IPS-15b (cell line): ENCODE measurements around the gene DNAJC15.

ENCODE experiments used
- H3K27me3 ChIP-seq: one replicate; pipeline ENCODE4 v1.6.1; 2013; ENCODE audit warnings: low read length; ENCODE audit not compliant: control insufficient read depth, insufficient read depth
- H3K36me3 ChIP-seq: one replicate; pipeline ENCODE4 v1.6.1; 2013; ENCODE audit warnings: low read length; ENCODE audit not compliant: control insufficient read depth, insufficient read depth
- H3K4me1 ChIP-seq: one replicate; pipeline ENCODE4 v1.6.1; 2013; ENCODE audit warnings: mild to moderate bottlenecking, low read length; ENCODE audit not compliant: control insufficient read depth, insufficient read depth
- H3K4me3 ChIP-seq: one replicate; pipeline ENCODE4 v1.5.1; 2013; ENCODE audit warnings: low read depth, low read length
- H3K9ac ChIP-seq: one replicate; pipeline ENCODE4 v1.6.1; 2013; ENCODE audit warnings: low read depth, mild to moderate bottlenecking, low read length
- H3K9me3 ChIP-seq: one replicate; pipeline ENCODE4 v1.6.1; 2013; ENCODE audit warnings: mild to moderate bottlenecking, low read length; ENCODE audit not compliant: control insufficient read depth, insufficient read depth

The DNAJC15 gene

GRCh38 chr13:43006893-43007631 is 16.3 kb upstream of the DNAJC15 start:
- H3K4me1 ChIP-seq, result peaks cover 6% of the 10 kb centered on the region
- H3K9me3 ChIP-seq, result no peaks in the 10 kb centered on the region

DNA sequence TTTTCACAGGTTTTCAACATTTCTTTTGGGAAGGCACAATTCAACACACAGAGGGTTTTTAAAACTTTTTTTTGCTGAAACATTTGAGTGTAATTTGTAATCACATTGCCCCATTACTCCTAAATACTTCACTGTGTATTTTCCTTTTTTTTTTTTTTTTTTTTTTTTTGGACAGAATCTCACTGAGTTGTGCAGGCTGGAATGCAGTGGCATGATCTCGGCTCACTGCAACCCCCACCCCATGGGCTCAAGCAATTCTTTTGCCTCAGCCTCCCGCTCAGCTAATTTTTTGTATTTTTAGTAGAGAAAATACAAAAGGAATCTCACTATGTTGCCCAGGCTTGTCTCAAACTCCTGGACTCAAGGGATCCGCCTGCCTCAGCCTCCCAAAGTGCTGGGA is 14.8 kb upstream of the DNAJC15 start:
- H3K27me3 ChIP-seq, result no peaks in the 10 kb centered on the region
- H3K9me3 ChIP-seq, result no peaks in the 10 kb centered on the region
- no peak overlapping the region for H3K4me3 ChIP-seq
- peaks cover 6% of the 10 kb centered on the region for H3K4me1 ChIP-seq
- H3K36me3 ChIP-seq, result no peaks in the 10 kb centered on the region
- H3K9ac ChIP-seq, result no peak overlapping the region

More at GRCh38 chr13:43006893-43007631, 16.3 kb upstream of the DNAJC15 start:
- no peaks in the 10 kb centered on the region for H3K36me3 ChIP-seq
- H3K27me3 ChIP-seq, result no peaks in the 10 kb centered on the region
- H3K9ac ChIP-seq, result no peak overlapping the region
- H3K4me3 ChIP-seq, result no peak overlapping the region

GRCh38 chr13:43009506-43009905 is 13.9 kb upstream of the DNAJC15 start:
- peaks cover 6% of the 10 kb centered on the region for H3K4me1 ChIP-seq
- H3K36me3 ChIP-seq, result no peaks in the 10 kb centered on the region
- no peak overlapping the region for H3K9ac ChIP-seq
- H3K9me3 ChIP-seq, result no peaks in the 10 kb centered on the region
- H3K4me3 ChIP-seq, result no peak overlapping the region
- H3K27me3 ChIP-seq, result no peaks in the 10 kb centered on the region

GRCh38 chr13:43014162-43014561 is 9.2 kb upstream of the DNAJC15 start:
- no peaks in the 10 kb centered on the region for H3K9me3 ChIP-seq
- H3K36me3 ChIP-seq, result no peaks in the 10 kb centered on the region
- no peak overlapping the region for H3K4me3 ChIP-seq
- no peaks in the 10 kb centered on the region for H3K27me3 ChIP-seq
- no peak overlapping the region for H3K9ac ChIP-seq
- H3K4me1 ChIP-seq, result no peaks in the 10 kb centered on the region

- Histone ChIP-seq H3K4me3 (no peak overlapping the region), H3K9ac (no peak overlapping the region), H3K36me3 (no peaks in the 10 kb centered on the region), H3K27me3 (no peaks in the 10 kb centered on the region), H3K4me1 (no peaks in the 10 kb centered on the region), H3K9me3 (no peaks in the 10 kb centered on the region)
Observed at GRCh38 chr13:43016226-43016625, 7.2 kb upstream of the DNAJC15 start.

- Histone ChIP-seq H3K27me3 (no peaks in the 10 kb centered on the region), H3K4me3 (no peak overlapping the region), H3K4me1 (peaks cover 4% of the 10 kb centered on the region), H3K9me3 (no peaks in the 10 kb centered on the region), H3K36me3 (no peaks in the 10 kb centered on the region), H3K9ac (no peak overlapping the region)
Observed at GRCh38 chr13:43019811-43020210, 3.6 kb upstream of the DNAJC15 start.

GRCh38 chr13:43020794-43021193 is 2.6 kb upstream of the DNAJC15 start:
- H3K36me3 ChIP-seq, result no peaks in the 10 kb centered on the region
- no peaks in the 10 kb centered on the region for H3K9me3 ChIP-seq
- peaks cover 4% of the 10 kb centered on the region for H3K4me1 ChIP-seq
- H3K27me3 ChIP-seq, result no peaks in the 10 kb centered on the region
- H3K9ac ChIP-seq, result no peak overlapping the region
- no peak overlapping the region for H3K4me3 ChIP-seq

GRCh38 chr13:43021926-43022670 is 1.3 kb upstream of the DNAJC15 start:
- H3K9me3 ChIP-seq, result no peaks in the 10 kb centered on the region
- H3K4me1 ChIP-seq, result peaks cover 4% of the 10 kb centered on the region
- H3K9ac ChIP-seq, result no peak overlapping the region
- H3K36me3 ChIP-seq, result no peaks in the 10 kb centered on the region
- H3K27me3 ChIP-seq, result no peaks in the 10 kb centered on the region
- no peak overlapping the region for H3K4me3 ChIP-seq

- no peaks in the 10 kb centered on the region for H3K27me3 ChIP-seq
- peak overlapping the region; percentile 85 for H3K9ac ChIP-seq
Observed at GRCh38 chr13:43022934-43023288, 475 bp upstream of the DNAJC15 start.

DNA sequence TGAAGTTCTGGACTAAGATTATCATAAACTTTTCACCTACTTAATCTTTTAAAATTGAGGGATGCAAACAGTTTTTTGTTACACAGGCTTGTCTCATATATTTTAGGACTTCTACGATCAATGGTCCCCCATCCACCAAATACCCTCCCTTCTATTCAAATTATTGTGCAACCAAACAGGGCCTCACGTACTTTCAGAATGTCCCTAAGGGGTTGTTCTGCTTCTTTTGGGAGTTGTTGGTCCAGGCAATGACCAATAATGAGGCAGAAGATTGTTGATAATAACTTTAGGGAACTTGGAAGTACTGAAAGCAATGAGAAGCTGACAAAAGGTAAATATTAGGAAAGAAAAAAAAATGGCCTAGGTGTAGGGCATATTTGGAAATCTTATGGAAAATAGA is 2.9 kb downstream of the DNAJC15 start:
- H3K27me3 ChIP-seq, result no peaks in the 10 kb centered on the region

More at GRCh38 chr13:43022934-43023288, 475 bp upstream of the DNAJC15 start:
- peaks cover 4% of the 10 kb centered on the region for H3K4me1 ChIP-seq
- no peaks in the 10 kb centered on the region for H3K9me3 ChIP-seq
- no peaks in the 10 kb centered on the region for H3K36me3 ChIP-seq
- H3K4me3 ChIP-seq, result peak overlapping the region; percentile 87

DNA sequence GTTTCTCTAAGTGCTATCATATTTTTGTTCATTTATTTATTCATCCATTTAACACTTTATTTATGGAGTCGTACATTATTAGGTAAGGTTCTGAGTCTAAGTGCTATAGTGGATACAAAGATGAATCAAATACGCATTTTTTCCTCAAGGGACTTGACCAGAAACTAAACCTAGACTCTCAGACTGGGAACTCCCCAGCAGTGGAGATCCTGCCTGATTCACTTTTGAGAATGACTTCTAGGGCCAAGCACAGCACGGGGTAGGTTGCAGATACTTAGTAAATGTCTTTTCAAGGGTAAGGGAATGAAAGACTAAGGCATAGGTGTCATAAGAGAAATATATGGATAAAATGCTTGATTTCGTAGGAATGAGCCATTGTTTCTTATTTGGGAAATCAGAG is 7.2 kb downstream of the DNAJC15 start:
- H3K9ac ChIP-seq, result no peak overlapping the region
- no peak overlapping the region for H3K4me3 ChIP-seq
- H3K36me3 ChIP-seq, result no peaks in the 10 kb centered on the region
- no peaks in the 10 kb centered on the region for H3K9me3 ChIP-seq
- no peaks in the 10 kb centered on the region for H3K27me3 ChIP-seq
- no peaks in the 10 kb centered on the region for H3K4me1 ChIP-seq

More for the DNA sequence above, 2.9 kb downstream of the DNAJC15 start:
- Histone ChIP-seq H3K36me3 (no peaks in the 10 kb centered on the region), H3K4me3 (no peak overlapping the region), H3K9me3 (no peaks in the 10 kb centered on the region), H3K4me1 (peaks cover 4% of the 10 kb centered on the region), H3K9ac (no peak overlapping the region)

DNA sequence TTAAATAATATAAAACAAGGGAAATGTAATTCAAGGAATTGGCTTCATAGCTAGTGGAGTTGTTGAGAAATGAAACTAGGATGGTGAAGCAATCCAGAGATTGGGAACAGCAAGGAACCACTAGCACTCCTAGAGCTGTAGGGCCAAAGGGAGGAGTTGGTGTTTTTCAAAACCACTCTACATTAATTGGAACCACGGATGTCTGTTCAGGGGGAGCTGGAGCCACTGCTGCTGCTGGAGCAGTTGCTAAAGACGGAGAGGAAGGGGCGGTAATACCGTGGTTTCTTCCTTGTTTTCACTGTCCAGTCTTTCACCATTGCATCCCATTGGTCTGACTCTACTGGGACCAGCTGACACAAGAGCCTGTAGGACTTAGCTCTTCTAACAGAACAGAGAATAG is 8.5 kb downstream of the DNAJC15 start:
- H3K4me1 ChIP-seq, result no peaks in the 10 kb centered on the region

More for the DNA sequence above, 8.5 kb downstream of the DNAJC15 start:
- Histone ChIP-seq H3K9ac (no peak overlapping the region), H3K36me3 (no peaks in the 10 kb centered on the region), H3K9me3 (no peaks in the 10 kb centered on the region), H3K4me3 (no peak overlapping the region), H3K27me3 (no peaks in the 10 kb centered on the region)
